Activated effector memory CD4-positive, alpha-beta T cell treated with Interleukin-2 at 50 U/mL for 16 hours (primary cell): Measurements from ENCODE around the gene WWC1.
A peak's percentile ranks its signal among the peaks of the same experiment; 100 is the strongest.

ENCODE experiments used
- DNase-seq: peaks from one replicate; pipeline ENCODE4 v3.0.0-alpha.2; 2020

WWC1 gene

GRCh38 chr5:168455201-168455600, 163.8 kb downstream of the WWC1 start:
- DNase-seq: no peak

GRCh38 chr5:168457542-168457941, 166.1 kb downstream of the WWC1 start:
- DNase-seq: no peak

GRCh38 chr5:168460606-168461005, 169.2 kb downstream of the WWC1 start:
- DNase-seq: no peak

- no peak for DNase-seq
Observed at GRCh38 chr5:168463081-168463480, 171.6 kb downstream of the WWC1 start.

- DNase-seq: no peak
Observed at GRCh38 chr5:168464214-168464613, 172.8 kb downstream of the WWC1 start.

GRCh38 chr5:168464641-168465040, 173.2 kb downstream of the WWC1 start:
- DNase-seq: no peak

GRCh38 chr5:168467755-168468330, 176.4 kb downstream of the WWC1 start:
- DNase-seq: no peak

- DNase-seq: no peak
Observed at GRCh38 chr5:168468836-168469235, 177.4 kb downstream of the WWC1 start.

GRCh38 chr5:168469816-168470215, 178.4 kb downstream of the WWC1 start:
- no peak for DNase-seq

GRCh38 chr5:168471785-168472184, 180.3 kb downstream of the WWC1 start:
- no peak for DNase-seq

GRCh38 chr5:168472329-168472728, 180.9 kb downstream of the WWC1 start:
- no peak for DNase-seq

GRCh38 chr5:168474319-168474718, 182.9 kb downstream of the WWC1 start:
- DNase-seq: no peak

- no peak for DNase-seq
Observed at GRCh38 chr5:168477060-168477459, 185.6 kb downstream of the WWC1 start.

GRCh38 chr5:168479166-168479565, 187.7 kb downstream of the WWC1 start:
- DNase-seq: no peak

GRCh38 chr5:168480601-168481000, 189.2 kb downstream of the WWC1 start:
- DNase-seq: no peak

- DNase-seq: no peak
Observed at GRCh38 chr5:168481330-168481788, 189.9 kb downstream of the WWC1 start.

GRCh38 chr5:168482361-168482760, 190.9 kb downstream of the WWC1 start:
- no peak for DNase-seq

GRCh38 chr5:168486136-168486879, 194.9 kb downstream of the WWC1 start, which contains the start of gene RARS1:
Gene RARS1 (plus strand): TSS chr5:168486471. CDS start chr5:168486499, 28 bp downstream.
- DNase-seq: peak; percentile 85

GRCh38 chr5:168489059-168489458, 197.6 kb downstream of the WWC1 start:
- no peak for DNase-seq

- DNase-seq: no peak
Observed at GRCh38 chr5:168494057-168494555, 202.7 kb downstream of the WWC1 start.

- no peak for DNase-seq
Observed at GRCh38 chr5:168502563-168503237, 211.3 kb downstream of the WWC1 start.

GRCh38 chr5:168513861-168514428, 222.5 kb downstream of the WWC1 start:
- DNase-seq: no peak
